Astrocyte (in vitro differentiated cells and primary cell): ENCODE data around the gene HYOU1.

ENCODE experiments used
- CTCF ChIP-seq: IDR thresholded peaks from 2 replicates; pipeline ENCODE4 v1.5.1; 2011; ENCODE audit warnings: low read depth, mild to moderate bottlenecking, inconsistent platforms, low read length, moderate library complexity; ENCODE audit not compliant: insufficient read depth
- EZH2 ChIP-seq: IDR thresholded peaks from 2 replicates; pipeline ENCODE4 v1.6.1; 2012; ENCODE audit warnings: mild to moderate bottlenecking, low read length, inconsistent platforms; ENCODE audit not compliant: insufficient read depth

- TF ChIP-seq CTCF: no peak
- no peak for TF ChIP-seq EZH2
Measured at GRCh38 chr11:119091966-119092879, 35.2 kb upstream of the HYOU1 start.
